ENCODE measurements around the gene EFNA1.

- TF ChIP-seq CTCF (conservative IDR thresholded peaks at IDR 0.05; ENCODE audit: low read depth in 2 of 2) (no peak), REST (IDR thresholded peaks at IDR 0.05; ENCODE audit: unreplicated experiment) (no peak), POLR2AphosphoS5 (IDR thresholded peaks at IDR 0.05; ENCODE audit: low read depth) (no peak), EZH2 (IDR thresholded peaks at IDR 0.05; ENCODE audit: low read depth, unreplicated experiment) (no peak), ZNF331 (CRISPR knock-in tag; IDR thresholded peaks at IDR 0.05; ENCODE audit: low read depth) (no peak), CREB1 (CRISPR knock-in tag; IDR thresholded peaks at IDR 0.05; ENCODE audit: low read depth) (no peak), JUNB (IDR thresholded peaks at IDR 0.05; ENCODE audit: unreplicated experiment) (no peak)
- TF ChIP-seq, protein P1, sequence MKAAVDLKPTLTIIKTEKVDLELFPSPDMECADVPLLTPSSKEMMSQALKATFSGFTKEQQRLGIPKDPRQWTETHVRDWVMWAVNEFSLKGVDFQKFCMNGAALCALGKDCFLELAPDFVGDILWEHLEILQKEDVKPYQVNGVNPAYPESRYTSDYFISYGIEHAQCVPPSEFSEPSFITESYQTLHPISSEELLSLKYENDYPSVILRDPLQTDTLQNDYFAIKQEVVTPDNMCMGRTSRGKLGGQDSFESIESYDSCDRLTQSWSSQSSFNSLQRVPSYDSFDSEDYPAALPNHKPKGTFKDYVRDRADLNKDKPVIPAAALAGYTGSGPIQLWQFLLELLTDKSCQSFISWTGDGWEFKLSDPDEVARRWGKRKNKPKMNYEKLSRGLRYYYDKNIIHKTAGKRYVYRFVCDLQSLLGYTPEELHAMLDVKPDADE (IDR thresholded peaks at IDR 0.05) = no peak
Measured at GRCh38 chr1:155182052-155182550, 54.4 kb downstream of the EFNA1 start.

Data from GM23338 (cell line).